GM12891 (cell line): ENCODE measurements around the gene PDHX.

ENCODE experiments used
- DNase-seq: peaks from one replicate; pipeline ENCODE4 v3.0.0; 2011; ENCODE audit warnings: low spot score; ENCODE audit not compliant: insufficient read length
- FAIRE-seq: peaks from 2 replicates; lab custom pipeline; 2011; peaks lifted over from hg19 to GRCh38; lab: Jason Lieb, UNC
- PAX5 ChIP-seq: IDR thresholded peaks from 2 replicates; pipeline ENCODE4 v1.6.1; 2011; ENCODE audit warnings: low read length, moderate library complexity, mild to moderate bottlenecking; ENCODE audit not compliant: insufficient read depth, severe bottlenecking
- POLR2A ChIP-seq: IDR thresholded peaks from 2 replicates; pipeline ENCODE4 v1.6.1; 2011; ENCODE audit warnings: low read depth, low read length, control low read depth
- POLR2AphosphoS5 ChIP-seq: IDR thresholded peaks from 2 replicates; pipeline ENCODE4 v1.6.1; 2011; ENCODE audit warnings: low read depth, low read length, control low read depth
- POU2F2 ChIP-seq: IDR thresholded peaks from 2 replicates; pipeline ENCODE4 v1.6.1; 2011; ENCODE audit warnings: low read depth, mild to moderate bottlenecking, control low read depth, low read length, moderate library complexity
- SPI1 ChIP-seq: IDR thresholded peaks from 2 replicates; pipeline ENCODE4 v1.6.1; 2011; ENCODE audit warnings: low read depth, low read length, control low read depth
- TAF1 ChIP-seq: IDR thresholded peaks from 2 replicates; pipeline ENCODE4 v1.6.1; 2011; ENCODE audit warnings: low read depth, low read length, control low read depth

The PDHX gene

DNA sequence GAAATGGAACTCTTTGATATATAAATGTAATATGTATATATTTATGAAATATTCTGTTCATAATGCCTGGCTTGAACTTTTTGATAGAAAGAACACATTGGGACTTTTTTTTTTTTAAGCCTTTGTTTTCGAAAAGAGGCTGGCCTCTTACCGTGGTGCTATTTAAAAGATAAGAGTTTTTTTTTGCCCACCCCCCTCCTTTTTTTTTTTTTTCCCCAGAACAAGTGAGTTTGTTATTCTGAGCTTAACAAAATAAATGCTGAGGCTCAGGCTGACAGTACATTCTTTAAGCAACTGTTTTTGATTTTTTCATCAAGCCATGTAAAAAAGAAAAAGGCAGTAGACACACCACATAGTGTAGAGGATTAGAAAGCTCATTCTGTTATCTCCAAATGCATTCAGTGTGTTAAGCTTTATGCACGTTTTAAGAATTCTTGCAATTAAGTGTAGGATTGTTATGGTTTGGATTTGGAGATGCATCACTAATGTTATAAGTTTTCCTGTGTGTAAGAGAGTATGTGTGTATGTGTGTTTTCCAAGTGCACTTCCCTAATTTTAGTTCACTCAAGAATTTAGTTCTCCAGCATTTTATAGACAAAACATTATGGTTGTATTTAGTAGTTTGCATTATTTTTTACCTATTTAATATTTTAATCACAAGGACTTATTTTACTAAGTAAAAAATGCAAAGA lies 12.0 kb downstream of the PDHX start:
- TF ChIP-seq POLR2A (no peak), POLR2AphosphoS5 (no peak), POU2F2 (no peak), TAF1 (no peak)
- DNase-seq = no peak
- FAIRE-seq = no peak

DNA sequence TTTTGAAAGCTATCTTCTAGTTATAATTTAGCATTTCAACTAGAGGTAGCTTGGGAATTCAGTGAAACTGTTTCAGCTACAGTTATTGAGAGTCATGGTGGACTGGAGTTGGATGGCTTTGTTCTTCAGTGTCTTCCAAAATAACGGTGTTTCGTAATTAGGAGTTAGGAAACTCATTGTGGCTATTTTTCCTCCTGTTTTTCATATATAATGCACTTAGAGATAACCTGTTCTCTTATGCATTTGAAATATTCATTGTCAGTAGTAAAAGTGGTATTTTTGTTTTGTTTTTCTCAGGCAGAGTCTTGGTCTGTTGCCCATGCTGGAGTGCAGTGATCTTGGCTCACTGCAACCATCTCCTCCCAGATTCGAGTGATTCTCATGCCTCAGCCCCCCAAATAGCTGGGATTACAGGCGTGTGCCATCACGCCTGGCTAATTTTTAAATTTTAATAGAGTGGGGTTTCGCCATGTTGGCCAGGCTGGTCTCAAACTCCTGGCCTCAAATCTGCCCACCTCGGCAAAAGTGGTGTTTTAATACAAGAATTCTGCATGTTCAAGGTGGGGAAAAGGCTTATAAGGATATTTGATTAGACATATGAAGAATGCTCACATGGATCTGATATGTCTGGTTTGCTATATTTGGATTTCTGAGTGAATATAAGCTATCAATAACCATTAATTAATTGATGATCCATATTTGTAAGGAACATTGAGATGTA lies 12.7 kb downstream of the PDHX start:
- FAIRE-seq = no peak
- TF ChIP-seq TAF1 (no peak), POU2F2 (no peak), SPI1 (no peak), POLR2A (no peak), PAX5 (no peak), POLR2AphosphoS5 (no peak)
- DNase-seq = no peak

DNA sequence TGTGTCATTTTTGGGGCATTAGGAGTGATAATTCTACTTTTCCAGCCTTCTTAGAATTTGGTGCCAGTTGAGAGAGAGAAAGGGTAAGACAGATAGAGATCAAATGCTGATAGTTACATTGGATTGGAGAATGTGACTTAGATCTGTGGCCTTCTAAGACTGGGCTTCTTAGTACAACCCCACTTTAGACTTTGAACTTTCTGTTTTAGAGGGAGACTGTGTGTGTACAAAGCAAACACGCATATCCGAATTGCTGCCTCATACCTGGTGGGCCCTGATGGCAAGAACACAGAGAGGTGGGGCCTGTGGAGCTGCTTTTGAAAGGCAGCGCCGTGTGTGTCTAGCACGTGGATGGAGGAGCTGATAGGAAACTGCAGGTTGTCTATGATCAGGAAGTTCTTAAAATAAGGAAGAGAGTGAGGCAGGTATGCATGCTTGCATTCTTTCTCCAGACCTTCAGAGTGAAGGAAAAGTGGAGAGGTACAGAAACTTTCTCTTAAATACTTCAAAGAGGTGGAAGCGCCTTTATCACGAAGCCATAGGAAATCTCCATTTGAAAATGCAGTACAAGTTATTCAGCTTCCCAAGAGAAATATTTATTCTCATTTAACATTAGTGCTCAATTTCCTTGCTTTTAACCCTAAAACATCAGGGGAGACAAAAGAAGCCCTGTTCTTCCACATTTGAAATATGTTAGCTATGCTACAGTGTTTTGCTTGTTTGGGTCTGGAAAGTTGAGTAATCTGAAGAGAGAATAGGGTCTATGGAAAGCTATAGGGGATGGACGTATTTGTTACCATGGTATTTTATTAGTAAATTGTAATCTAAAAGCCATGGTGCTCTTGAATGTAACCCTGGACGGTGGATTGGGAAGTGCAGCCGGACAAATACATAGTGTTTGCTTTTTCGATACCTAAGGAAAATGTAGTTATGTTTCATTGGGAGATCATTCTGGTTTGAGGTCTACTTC lies 13.7 kb downstream of the PDHX start:
- TF ChIP-seq POLR2AphosphoS5 = no peak
- no peak for TF ChIP-seq POLR2A
- TF ChIP-seq POU2F2 = no peak
- TF ChIP-seq PAX5 = no peak
- no peak for TF ChIP-seq TAF1
- no peak for TF ChIP-seq SPI1
- DNase-seq (no peak), FAIRE-seq (no peak)

DNA sequence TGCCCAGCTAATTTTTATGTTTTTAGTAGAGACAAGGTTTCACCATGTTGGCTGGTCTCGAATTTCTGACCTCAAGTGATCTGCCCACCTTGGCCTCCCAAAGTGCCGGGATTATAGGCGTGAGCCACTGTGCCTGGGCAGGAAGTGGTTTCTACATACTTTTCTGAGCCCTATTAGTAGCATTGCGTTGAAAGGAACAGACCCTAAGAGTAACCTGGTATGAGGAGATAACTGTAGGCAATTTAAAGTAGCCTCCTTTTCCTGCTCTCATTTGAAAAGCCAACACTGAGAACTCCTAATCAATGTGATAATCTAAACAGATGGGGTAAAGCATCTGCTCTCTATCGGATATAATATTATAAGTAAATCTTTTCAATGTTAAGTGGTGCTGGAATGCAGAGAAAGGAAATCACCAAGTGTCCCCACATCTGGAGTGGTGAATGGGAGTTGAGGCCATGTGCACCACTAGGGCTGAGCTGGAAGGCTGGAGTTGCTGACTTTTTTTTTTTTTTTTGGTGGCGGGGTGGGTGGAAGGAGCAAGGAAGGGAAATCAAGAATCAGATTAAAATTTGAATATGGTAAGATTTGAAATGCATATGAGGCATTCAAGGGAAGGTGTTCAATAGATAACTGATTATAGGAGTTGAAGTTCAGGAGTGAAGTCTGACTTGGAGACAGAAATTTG lies 20.7 kb downstream of the PDHX start:
- DNase-seq (no peak), FAIRE-seq (no peak)
- TF ChIP-seq TAF1 (no peak), POLR2A (no peak), POU2F2 (no peak), PAX5 (no peak)

DNA sequence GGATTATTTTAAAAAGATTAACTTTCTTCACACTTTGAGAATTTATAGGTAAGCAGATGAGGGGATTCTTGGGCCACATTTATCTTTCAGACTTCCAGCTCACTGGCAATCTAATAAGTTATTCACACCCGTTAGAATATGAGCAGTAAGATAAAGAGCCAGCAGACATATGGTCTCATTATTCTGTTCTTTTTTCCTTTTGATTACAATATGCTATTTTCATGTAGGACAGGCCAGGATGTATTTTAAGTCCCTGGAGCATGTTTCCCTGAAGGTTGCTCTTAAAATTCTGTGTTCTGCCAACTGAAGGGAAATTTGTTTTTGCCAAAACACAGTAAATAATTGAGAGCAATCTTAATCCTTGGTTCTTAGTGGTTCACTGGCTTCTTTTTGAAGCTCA lies 22.2 kb downstream of the PDHX start:
- DNase-seq (no peak), FAIRE-seq (no peak)
- TF ChIP-seq PAX5 (no peak), POU2F2 (no peak), POLR2A (no peak)

DNA sequence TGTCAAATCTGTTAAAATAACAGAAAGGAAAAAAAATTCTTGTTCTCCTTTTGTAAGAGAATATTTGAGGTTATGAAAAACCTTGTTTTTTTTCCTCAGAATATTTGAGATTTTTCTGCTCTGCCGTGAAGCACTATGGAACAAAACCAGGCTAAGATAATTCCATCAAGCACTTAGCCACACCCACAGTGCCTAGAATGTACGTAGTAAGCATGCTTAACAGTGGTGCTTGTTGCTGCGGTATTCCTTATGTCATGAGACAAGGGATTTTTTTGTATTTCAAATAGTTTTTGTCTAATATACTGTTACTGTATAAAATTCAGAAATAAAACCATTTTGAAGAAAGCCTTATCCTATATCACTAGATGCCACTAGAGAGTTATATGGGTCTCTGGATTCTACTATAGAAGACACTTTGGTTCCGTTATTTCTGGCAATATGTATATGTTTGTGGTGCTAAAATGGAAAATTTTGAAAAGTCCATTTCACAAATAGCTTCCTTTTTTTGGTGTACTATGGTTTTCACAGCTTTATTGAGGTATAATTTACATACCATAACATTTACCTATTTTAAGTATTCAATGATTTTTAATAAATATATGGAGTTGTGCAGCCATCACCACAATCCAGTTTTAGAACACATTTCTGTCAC lies 23.7 kb downstream of the PDHX start:
- no peak for DNase-seq
- TF ChIP-seq TAF1 (no peak), POLR2AphosphoS5 (no peak), SPI1 (no peak), POLR2A (no peak), POU2F2 (no peak)
- FAIRE-seq = no peak

DNA sequence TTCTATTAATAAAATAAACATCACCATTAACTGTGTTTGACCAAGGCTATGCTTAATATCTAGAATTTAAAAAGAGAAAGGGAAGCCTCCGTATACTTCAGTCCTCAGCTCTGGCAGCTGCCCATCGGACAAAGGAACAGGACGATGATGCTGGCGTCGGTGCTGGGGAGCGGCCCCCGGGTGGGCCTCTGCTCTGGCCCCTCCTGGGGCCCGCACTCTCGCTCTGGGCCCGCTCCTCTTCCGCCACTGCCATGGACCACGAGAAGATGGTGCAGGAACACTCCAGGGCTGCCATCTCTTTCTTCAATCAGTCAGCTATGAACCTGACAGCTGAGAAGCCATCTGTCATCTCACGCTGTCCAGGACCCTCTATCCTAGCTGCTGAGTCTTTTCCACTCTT lies 25.3 kb downstream of the PDHX start:
- FAIRE-seq (no peak), DNase-seq (no peak)
- no peak for TF ChIP-seq POU2F2
- no peak for TF ChIP-seq TAF1
- no peak for TF ChIP-seq POLR2AphosphoS5
- no peak for TF ChIP-seq SPI1
- TF ChIP-seq PAX5 = no peak
- TF ChIP-seq POLR2A = no peak

DNA sequence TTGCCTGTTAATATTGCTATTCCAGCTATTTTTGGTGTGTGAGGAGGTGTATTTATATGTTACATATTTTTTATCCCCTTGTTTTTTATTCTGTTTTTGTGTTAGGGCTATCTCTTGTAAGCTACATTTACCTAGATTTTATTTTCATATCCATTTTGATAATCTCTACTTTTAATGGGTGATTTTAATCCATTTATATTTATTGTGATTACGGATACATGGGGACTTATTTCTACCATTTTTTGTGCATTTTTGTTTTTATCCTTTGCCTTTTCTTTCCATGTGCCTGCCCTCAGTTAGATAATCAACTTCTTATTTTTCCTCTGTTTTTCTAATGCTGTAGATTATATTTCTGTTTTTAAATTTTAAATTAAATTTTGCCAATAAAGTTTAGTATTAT lies 28.3 kb downstream of the PDHX start:
- TF ChIP-seq POLR2A (no peak), SPI1 (no peak), POLR2AphosphoS5 (no peak), POU2F2 (no peak), PAX5 (no peak)
- DNase-seq (no peak), FAIRE-seq (no peak)
